AG20443 (cell line): ENCODE measurements around the gene H6PD.

Experiments used
- DNase-seq: peaks from one replicate; pipeline ENCODE4 v3.0.0; 2012; ENCODE audit warnings: low spot score, mixed read lengths

The H6PD gene

DNA sequence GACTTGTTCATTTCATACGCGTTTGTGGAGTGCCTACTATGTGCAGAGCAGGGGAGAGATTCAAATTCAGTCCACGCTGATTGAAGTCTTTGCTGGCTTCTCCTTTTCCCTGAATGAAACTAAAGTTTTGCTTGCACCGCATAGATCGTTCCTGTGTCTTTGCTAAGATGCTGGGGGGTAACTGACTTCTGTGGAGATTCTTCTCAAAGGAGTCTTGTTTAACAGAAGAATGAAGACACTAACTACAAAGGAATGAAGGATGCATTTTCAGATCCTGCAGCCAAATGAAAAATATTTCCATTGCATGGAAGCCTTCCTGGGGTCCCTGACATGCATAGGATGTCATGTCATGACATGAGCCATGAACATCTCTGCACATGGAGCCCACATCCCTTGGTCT is 26.9 kb upstream of the H6PD start:
- no peak for DNase-seq

DNA sequence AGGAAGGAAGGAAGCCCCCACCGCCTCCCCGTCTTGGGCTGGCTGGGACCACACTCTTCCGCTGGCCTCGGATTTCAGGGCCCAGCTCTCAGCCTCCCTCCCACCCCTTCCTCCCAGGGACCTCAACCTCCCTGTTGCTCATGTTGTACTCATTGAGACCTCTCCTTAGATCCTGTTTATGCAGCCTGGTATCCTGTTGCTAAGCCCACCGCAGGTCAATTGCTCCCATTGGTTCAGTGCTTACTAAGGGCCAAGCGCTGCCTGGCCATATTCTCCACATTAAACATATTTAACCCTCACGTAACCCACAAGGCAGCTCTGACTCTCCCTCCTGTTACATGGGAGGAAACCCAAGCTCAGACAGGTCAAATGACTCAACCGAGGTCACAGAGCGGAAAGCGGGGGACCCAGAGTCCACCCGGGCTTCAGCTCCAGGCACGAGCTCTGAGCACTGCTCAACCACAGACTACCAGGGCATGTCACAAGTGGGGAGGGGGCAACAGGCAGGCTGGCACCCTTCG is 23.2 kb upstream of the H6PD start:
- DNase-seq, result no peak

DNA sequence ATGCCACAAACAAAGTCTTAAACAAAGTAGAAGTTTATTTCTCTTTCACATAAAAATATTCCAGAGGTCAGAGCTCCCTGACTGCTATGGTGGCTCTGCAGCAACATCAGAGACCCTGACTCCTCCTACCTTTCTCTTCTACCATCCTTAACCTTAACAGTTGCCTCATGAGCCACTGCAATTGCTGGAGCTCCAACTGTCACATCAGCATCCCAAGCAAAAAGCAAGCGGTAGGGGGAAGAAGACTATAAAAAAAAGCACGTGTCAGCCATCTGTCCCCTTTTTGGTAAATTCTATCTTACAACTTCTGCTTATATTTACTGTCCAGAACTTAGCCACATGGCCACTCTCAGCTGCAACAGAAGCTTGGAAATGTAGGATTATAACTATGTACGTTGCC is 21.8 kb upstream of the H6PD start:
- DNase-seq, result no peak

DNA sequence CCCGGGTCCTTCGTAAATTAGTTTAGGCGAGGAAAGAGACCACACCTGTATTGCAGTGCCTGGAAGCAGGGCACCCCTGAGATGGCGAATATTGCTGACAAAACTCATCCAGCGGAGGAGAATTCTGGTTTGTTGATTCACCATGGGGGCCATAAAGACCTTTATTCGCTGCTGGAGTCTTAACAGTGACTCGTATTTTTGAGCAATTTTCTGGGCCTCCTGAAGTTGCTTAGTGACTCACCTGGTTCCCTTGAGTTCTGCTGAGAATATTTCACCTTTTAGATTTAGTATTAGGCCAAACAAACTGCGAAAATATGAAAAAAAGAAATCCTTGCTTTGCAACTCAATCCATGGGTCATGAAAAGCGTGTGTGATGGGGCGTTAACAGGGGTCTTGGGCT is 20.6 kb upstream of the H6PD start:
- no peak for DNase-seq

DNA sequence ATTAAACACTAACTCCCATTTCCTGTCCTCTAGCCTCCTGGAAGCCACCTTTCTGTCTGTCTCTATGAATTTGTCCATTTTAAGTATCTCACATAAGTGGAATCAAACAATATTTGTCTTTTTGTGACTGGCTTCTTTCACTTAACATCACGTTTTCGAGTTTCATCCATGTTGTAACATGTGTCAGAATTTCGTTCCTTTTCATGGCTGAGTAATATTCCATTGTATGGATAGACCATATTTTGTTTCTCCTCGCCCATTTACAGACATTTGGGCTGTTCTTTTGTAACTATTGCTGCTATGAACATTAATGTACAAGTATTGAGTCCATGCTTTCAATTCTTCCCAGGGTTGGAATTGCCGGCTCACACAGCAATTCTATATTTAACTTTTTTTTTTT is 15.7 kb upstream of the H6PD start:
- no peak for DNase-seq

DNA sequence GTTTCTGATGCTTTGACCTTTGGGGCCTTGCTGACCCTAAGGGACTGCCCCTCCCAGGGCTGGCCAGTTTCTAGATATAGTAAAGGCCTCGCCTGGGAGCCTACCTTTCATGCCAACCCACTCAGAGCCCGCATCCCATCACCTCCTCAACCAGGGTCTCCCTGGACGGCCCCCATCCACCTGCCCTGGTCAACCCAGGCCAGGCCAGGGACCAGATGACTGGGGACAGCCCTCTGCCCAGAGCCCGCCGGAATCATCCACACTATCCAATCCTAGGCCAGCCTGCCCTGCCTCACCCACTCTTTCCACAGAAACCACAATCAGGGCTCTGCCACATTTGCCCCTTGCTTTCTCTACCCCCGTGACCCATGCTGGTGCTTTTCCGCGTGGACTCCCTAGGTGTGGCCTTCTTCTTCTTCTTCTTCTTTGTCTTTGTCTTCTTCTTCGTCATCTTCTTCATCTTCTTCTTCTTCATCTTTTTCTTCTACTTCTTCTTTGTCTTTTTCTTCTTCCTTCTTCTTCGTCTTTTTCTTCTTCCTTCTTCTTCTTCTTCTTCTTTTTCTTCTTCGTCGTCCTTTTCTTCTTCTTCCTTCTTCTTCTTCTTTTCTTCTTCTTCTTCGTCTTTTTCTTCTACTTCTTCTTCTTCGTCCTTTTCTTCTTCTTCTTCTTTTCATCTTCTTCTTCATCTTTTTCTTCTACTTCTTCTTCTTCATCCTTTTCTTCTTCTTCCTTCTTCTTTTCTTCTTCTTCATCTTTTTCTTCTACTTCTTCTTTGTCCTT is 11.5 kb upstream of the H6PD start:
- no peak for DNase-seq

DNA sequence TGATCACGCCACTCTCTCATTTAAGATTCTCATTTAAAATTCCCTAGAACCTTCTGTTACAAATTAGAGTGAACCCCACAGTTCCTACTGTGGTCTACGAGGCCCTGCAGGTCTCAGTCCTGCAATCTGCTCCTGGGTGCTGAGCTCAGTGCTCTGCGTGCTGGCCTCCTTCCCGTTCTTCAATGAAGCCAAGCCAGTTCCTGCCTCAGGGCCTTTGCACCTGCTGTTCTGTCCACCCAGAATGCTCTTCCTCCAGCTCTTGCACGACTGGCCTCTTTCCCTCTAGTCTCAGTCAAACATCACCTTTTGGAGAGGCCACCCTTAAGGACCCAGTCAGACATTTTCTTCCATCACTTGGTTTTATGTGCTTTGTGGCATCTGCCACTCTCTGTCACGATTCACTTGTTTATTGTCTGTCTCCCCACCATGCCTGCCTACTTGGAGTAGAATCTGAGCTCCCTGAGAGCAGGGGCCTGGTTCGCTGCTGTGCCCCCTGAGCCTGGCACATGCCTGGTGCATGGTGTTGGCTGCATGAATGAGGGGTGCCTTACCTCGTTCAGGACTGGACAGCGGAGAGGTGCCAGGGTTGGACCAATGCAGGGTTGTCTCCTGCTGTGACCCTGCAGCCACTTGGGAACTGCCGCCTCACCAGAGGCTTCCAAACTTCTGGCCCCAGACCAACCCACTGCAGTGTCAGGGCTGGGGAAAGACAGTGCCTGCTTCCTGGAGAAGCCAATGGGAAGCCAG is 9.7 kb upstream of the H6PD start:
- no peak for DNase-seq

DNA sequence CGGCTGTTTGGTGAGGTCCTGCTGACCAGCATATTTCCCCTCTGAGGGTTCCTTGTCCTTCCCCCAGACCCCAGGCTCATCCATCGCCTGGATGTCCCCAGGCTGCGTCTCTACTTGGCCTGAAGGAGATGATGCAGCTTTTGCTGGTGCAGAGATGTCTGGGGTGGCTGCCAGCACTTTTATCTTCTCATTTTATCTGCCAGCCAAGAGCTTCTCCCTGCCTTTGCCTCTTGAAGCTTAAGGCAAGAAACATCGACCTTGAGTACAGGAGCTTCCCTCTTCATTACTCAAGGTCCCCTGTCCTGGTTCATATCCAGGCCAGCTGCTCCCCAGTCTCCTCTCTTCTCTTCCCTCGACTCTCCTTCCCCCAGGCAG is 9.2 kb upstream of the H6PD start:
- DNase-seq, result no peak

DNA sequence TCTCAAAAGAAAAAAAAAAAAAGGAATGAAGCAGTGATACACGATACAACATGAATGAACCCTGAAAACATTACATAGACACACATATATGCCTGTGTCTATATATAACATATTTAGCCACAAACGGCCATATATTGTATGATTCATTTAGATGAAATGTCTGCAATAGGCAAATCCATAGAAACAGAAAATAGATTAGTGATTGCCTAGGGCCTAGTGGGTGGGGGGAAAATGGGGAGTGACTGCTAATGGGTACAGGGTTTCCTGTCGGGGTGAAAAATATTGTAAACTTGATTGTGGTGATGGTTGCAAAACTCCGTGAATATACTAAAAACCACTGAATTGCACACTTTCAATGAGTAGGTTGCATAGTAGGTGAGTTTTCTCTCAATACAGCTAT is 6.0 kb upstream of the H6PD start:
- DNase-seq, result no peak

DNA sequence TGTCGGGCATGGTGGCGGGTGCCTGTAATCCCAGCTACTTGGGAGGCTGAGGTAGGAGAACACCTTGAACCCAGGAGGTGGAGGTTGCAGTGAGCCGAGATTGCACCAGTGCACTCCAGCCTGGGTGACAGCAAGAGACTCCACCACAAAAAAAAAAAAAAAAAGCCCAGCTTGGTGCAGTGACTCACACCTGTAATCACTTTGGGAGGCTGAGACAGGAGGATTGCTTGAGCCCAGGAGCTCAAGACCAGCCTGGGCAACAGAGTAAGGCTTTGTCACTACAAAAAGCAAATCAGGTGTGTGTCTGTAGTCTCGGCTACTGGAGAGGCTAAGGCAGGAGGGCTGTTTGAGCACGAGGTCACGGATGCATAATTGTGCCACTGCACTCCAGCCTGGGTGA is 5.0 kb upstream of the H6PD start:
- DNase-seq, result no peak

DNA sequence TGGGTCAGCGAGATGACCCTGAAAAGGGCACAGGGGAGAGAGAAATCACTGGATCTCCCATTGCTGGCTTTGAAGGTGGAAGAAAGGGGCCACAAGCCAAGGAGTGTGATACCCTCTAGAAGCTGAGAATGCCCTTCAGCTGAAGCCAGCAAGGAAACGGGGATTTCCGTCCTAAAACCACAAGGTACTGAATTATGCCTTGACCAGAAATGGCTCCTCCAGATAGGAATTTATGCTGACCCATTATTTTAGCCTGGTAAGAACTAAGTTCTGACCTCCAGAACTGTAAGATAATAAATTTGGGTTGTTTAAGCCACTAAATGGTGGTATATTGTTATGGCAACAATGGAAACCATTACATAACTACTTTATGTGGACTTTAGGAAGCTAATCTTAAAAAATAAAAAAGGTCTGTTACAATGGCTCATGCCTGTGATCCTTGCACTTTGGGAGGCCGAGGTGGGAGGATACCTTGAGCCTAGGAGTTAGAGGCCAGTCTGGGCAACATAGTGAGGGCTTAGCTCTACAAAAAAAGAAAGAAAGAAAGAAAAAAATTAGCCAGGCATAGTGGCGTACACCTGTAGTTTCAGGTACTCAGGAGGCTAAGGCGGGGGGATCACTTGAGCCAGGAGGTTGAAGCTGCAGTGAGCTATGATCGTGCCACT is 3.6 kb upstream of the H6PD start:
- DNase-seq, result no peak

DNA sequence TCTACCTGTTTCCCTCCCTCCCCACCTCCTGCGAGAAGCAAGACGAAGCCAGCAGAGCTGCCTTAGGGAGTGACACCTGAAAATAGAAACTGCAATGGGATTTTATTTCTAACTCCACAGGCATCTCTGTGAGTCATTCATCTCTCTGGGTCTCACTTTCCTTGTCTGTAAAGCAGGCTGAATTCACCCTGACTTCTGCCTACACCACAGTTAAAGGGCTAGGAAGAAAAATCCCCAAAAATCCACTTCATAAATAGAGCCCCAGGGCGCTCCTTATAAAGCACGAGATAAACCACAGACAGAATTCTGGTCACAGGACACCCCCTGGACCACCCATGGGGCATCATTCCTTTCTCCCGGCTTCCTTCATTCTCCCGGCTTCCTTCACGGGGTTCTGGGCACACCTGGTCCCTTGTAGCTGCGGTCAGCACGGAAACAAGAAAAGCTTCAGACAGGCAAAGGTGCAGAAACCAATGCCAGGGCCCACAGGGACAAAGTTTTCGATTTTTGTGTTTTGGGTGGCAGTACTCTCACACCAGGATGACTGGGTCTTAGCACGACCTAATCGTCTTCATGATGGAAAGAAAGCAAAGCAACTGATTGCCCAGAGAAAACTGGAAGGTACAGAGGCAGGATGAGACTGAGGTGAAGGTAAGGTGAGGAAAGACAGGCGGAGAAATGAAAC is 2.8 kb upstream of the H6PD start:
- no peak for DNase-seq

DNA sequence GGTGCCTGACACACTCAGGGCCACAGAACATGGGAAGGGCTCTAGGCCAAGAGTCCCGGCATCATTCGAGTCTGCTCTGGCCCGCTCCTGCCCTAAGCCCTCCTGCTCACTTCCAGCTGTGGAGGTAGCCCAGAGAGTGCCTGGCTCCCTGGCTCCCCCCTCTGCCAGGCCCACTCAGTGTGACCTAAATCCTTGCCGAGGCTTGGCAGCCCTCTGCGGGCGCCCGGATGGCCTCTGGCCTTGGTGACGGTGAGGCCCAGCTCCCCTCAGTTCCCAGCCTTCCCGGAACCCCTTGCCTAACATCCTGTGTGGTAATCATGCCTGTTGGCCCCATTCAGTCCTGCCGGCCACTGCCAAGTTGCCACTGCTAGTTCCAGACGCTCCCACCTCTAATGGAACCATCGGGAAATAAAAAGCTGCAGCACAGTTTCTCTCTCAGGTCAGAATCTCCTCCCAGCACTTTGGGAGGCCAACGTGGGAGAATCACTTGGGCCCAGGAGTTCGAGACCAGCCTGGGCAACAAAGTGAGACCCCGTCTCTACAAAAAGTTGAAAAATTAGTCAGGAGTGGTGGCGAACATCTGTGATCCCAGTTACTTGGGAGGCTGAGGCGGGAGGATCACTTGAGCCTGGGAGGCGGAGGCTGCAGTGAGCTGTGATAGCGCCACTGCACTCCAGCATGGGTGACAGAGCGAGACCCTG is 1.2 kb upstream of the H6PD start:
- peak; percentile 82 for DNase-seq

DNA sequence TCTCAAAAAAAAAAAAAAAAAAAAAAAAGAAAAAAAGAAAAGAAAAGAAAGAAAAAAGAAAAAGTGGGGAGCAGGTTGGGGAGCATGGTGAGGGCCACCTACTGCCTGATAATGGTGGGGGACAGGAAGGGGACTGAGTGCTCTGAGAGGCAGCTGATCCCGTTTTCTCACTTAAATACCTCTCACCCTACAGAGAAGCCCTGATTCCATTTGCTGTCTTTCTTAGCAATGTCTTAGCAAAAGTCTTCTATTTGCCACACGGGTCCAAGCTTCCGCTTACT is 692 bp upstream of the H6PD start:
- no peak for DNase-seq

DNA sequence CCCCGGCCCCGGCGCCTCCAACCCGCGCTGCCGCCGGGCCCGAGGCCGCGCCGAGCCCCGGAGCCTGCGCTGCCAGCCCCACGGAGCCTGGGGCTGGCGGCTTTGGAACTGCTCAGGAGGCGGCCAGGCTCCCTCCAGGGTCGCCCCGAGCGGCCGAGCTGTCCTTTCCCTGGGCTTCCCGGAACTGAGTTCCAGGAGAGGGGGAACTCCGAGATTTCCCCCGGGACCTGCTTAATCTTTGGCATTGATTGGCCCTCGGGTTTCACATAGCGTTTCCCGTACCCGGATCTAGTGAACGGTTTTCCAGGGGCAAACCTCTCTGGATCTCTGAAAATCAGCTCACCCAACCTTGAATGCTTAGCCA is 504 bp downstream of the H6PD start:
- peak; percentile 71 for DNase-seq

DNA sequence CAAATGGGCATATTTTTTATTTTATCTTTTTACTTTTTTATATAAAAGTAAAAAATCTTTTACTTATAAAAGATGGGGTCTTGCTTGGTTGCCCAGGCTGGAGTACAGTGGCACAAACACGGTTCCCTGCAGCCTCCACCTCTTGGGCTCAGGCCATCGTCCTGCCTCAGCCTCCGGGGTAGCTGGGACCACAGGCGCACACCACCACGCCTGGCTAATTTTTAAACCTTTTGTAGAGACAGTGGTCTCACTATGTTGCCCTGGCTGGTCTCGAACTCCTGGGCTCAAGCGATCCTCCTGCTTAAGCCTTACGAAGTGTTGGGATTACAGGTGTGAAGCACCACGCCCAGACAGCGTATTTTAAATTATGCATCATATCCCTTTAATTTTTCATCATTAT is 986 bp downstream of the H6PD start:
- no peak for DNase-seq

DNA sequence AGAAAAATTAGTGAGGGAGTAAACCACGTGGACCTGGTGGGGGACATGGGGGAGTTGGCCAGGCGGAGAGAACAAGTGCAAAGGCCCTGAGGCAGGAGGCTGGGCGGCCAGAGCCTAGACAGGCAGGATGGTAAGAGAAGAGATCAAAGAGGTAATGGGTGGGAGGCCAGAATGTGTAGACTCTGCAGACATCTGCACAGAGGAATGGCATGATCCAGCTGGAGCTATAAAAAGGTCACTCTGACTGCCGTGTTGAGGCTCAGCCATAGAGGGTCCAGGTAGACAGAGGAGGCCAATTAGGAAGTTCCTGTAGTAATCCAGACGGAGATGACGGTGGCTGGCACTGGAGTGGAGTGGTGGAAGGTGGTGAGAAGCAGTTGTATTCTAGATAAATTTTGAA is 3.6 kb downstream of the H6PD start:
- no peak for DNase-seq

DNA sequence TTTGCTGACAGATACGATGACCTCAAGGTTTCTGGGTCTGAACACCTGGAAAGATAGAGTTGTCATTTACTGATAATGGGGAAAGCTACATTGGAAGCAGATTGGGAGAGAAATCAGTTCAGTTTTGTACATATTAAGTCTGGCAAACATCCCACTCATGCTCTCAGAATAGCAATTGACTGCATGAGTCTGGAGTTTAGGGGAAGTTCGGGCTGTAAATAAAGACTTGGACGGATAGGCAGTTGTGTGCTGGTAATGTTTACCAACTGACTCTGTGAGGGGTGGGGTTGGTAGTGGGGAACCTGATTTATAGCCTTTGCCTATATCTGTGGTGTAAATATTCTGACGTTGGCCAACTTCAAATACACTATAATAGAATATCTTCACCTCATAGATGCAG is 4.0 kb downstream of the H6PD start:
- no peak for DNase-seq

DNA sequence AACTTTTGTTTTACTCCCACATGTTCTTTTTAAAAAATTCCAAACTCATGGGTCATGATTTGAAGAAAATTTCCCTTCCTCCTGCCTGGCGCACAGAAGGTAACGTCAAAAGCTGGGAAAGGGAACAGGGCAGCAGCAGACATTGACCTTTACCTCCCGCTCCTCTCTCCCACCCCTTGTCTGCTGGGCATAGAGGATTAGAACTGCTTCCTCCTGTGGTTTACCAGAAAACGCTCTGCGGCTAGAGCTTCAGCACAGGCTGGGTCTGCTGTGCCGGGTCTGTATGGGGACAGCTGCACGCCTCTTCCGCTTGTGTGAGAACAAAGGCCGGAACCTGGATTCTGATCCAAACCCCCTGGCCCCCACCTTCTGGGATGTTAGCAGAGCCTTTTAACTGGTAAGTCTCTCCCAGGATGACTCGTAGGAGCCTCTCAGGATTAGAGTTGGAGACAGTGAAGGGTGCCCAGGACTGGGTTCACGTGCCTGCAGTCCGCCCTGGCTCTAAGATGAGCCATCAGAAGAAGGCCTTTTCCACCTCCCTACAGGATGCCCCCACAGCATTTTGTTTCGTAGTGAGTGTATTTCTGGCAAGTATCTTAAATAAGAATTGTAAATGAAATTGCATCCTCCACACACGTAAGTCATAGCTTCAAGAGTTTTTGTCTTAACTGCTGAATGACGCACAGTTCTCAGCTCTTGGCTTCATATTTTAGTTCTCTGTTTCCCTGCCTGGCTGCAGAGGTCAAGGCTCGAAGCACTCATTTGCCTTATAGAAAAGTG is 5.2 kb downstream of the H6PD start:
- DNase-seq, result no peak

DNA sequence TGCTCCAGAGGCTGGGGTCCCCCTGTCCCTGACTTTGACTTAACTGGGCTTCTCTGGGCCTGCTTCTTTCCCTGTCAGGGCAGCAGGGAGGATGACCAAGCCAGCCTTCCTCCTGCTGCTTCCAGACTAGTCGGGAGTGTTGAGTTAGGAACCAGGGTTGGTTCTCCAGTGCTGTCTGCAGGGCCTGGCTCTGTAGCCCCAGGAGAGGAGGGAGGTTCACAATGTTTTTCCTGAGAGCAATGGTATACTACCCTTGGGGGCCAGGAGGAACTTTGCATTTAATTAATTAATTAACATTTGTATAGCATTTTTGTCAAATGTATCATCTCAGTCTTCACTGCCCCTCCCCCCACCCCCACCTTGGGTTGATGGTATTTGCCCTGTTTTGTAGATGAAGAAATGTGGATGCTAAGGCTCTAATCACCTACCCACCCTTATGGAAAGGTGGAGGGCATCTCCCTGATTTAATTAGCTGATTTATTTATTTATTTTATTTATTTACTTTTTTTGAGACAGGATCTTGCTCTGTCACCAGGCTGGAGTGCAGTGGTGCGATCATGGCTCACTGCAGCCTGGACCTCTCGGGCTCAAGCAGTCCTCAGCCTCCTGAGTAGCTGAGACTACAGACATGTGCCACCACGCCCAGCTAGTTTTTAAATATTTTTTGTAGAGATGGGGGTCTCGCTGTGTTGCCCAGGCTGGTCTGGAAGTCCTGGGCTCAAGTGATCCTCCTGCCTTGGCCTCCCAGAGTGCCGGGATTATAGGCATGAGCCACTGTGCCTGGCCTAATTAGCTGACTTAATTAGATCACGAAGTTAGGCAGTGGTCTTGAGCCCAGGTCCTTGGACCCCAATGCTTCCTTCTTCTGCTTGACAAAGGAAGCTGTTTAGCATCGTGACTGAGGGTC is 6.6 kb downstream of the H6PD start:
- DNase-seq, result no peak
